Mesendoderm (in vitro differentiated cells): ENCODE data around the gene TECPR2.

Source experiments
- DNase-seq: peaks from one replicate; pipeline ENCODE4 v3.0.0; 2013
- H2AK5ac ChIP-seq: 2 replicates; pipeline ENCODE4 v1.6.1; 2013; ENCODE audit warnings: low read length, inconsistent platforms
- H2BK120ac ChIP-seq: 2 replicates; pipeline ENCODE4 v1.6.1; 2013; ENCODE audit warnings: low read depth, mild to moderate bottlenecking, low read length, moderate library complexity, mixed read lengths
- H2BK15ac ChIP-seq: replicated peaks from 2 replicates; pipeline ENCODE4 v1.6.1; 2013; ENCODE audit warnings: low read depth, mild to moderate bottlenecking, moderate library complexity
- H2BK5ac ChIP-seq: 2 replicates; pipeline ENCODE4 v1.6.1; 2013; ENCODE audit warnings: low read length, inconsistent platforms
- H3K18ac ChIP-seq: 2 replicates; pipeline ENCODE4 v1.6.1; 2013; ENCODE audit warnings: mild to moderate bottlenecking, low read length, mixed read lengths
- H3K23ac ChIP-seq: one replicate; pipeline ENCODE4 v1.6.1; 2013; ENCODE audit warnings: low read length
- H3K27ac ChIP-seq: 2 replicates; pipeline ENCODE4 v1.5.1; 2013; ENCODE audit warnings: low read depth, mild to moderate bottlenecking, inconsistent platforms, low read length, moderate library complexity
- H3K27me3 ChIP-seq: 2 replicates; pipeline ENCODE4 v1.6.1; 2013; ENCODE audit warnings: low read length, control low read depth, mild to moderate bottlenecking, inconsistent platforms; ENCODE audit not compliant: insufficient read depth, poor library complexity
- H3K36me3 ChIP-seq: 2 replicates; pipeline ENCODE4 v1.6.1; 2013; ENCODE audit warnings: low read length, inconsistent platforms; ENCODE audit not compliant: control insufficient read depth, insufficient read depth
- H3K4ac ChIP-seq: one replicate; pipeline ENCODE4 v1.6.1; 2013; ENCODE audit warnings: low read depth, mild to moderate bottlenecking, low read length, moderate library complexity
- H3K4me1 ChIP-seq: 2 replicates; pipeline ENCODE4 v1.6.1; 2013; ENCODE audit warnings: low read depth, low read length, inconsistent platforms; ENCODE audit not compliant: control insufficient read depth
- H3K4me2 ChIP-seq: 2 replicates; pipeline ENCODE4 v1.6.1; 2013; ENCODE audit warnings: low read length
- H3K4me3 ChIP-seq: 2 replicates; pipeline ENCODE4 v1.5.1; 2013; ENCODE audit warnings: mild to moderate bottlenecking, low read length
- H3K56ac ChIP-seq: one replicate; pipeline ENCODE4 v1.6.1; 2013; ENCODE audit warnings: low read length
- H3K79me1 ChIP-seq: 2 replicates; pipeline ENCODE4 v1.6.1; 2013; ENCODE audit warnings: low read length, inconsistent platforms
- H3K79me2 ChIP-seq: 2 replicates; pipeline ENCODE4 v1.6.1; 2013; ENCODE audit warnings: mild to moderate bottlenecking, low read length; ENCODE audit not compliant: control insufficient read depth, insufficient read depth
- H3K9ac ChIP-seq: 2 replicates; pipeline ENCODE4 v1.6.1; 2013; ENCODE audit warnings: low read length, inconsistent platforms
- H4K5ac ChIP-seq: one replicate; pipeline ENCODE4 v1.6.1; 2013; ENCODE audit warnings: low read length
- H4K8ac ChIP-seq: one replicate; pipeline ENCODE4 v1.6.1; 2013; ENCODE audit warnings: low read depth, mild to moderate bottlenecking, control low read depth, low read length, moderate library complexity
- WGBS: extraction: QIAGEN DNeasy Blood & Tissue Kit; methylation state at CpG from one replicate; pipeline ENCODE4 v1.1.7; 2013; ENCODE audit warnings: low lambda C conversion rate, missing lambda C conversion rate; ENCODE audit not compliant: insufficient coverage; ENCODE audit errors: extremely low coverage; 5-methylcytosine and 5-hydroxymethylcytosine counted together

TECPR2 gene

DNA sequence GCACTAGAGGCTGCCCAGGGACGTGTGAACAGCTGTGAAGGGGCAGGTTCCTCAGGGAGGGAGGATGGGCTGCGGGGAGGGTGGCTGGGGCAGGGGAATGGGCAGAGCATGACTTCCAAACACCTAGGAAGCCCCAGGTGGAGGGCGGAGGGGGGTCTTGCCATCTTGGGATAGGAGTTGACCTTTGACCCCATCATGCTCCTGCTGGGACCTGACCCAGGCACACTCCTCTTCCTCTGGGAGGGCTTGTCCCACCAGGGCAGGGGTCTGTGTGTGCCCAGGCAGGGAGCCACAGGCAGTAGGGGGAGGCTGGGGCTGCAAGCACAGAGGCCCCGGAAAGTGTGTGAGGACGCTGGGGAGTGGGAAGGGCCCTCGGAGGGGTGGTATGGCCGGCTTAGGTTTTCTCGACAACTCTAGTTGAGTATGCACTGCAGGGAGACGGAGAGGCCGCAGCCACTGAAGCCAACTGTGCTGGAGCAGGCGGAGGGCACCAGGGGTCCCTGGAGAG is 150.1 kb downstream of the TECPR2 start:
- H3K4me1 ChIP-seq = peaks cover 2% of the 10 kb centered on the region
- H3K23ac ChIP-seq = no peak overlapping the region
- no CpG with 5 or more reads among the region's 11 CpGs for WGBS
- no peak overlapping the region for H3K18ac ChIP-seq
- no peaks in the 10 kb centered on the region for H3K27me3 ChIP-seq
- H3K4me3 ChIP-seq = no peak overlapping the region
- peaks cover 2% of the 10 kb centered on the region for H3K79me1 ChIP-seq
- no peak overlapping the region for H4K5ac ChIP-seq
- no peak overlapping the region for H3K56ac ChIP-seq
- H3K36me3 ChIP-seq = no peaks in the 10 kb centered on the region
- no peak overlapping the region for H3K4me2 ChIP-seq
- no peak overlapping the region for H3K4ac ChIP-seq
- H2BK120ac ChIP-seq = no peak overlapping the region
- H4K8ac ChIP-seq = no peak overlapping the region
- no peak overlapping the region for H2BK5ac ChIP-seq
- no peak overlapping the region for H2AK5ac ChIP-seq
- no peak for DNase-seq
- H2BK15ac ChIP-seq = no peak overlapping the region
- no peak overlapping the region for H3K27ac ChIP-seq
- H3K79me2 ChIP-seq = no peaks in the 10 kb centered on the region
- H3K9ac ChIP-seq = no peak overlapping the region

DNA sequence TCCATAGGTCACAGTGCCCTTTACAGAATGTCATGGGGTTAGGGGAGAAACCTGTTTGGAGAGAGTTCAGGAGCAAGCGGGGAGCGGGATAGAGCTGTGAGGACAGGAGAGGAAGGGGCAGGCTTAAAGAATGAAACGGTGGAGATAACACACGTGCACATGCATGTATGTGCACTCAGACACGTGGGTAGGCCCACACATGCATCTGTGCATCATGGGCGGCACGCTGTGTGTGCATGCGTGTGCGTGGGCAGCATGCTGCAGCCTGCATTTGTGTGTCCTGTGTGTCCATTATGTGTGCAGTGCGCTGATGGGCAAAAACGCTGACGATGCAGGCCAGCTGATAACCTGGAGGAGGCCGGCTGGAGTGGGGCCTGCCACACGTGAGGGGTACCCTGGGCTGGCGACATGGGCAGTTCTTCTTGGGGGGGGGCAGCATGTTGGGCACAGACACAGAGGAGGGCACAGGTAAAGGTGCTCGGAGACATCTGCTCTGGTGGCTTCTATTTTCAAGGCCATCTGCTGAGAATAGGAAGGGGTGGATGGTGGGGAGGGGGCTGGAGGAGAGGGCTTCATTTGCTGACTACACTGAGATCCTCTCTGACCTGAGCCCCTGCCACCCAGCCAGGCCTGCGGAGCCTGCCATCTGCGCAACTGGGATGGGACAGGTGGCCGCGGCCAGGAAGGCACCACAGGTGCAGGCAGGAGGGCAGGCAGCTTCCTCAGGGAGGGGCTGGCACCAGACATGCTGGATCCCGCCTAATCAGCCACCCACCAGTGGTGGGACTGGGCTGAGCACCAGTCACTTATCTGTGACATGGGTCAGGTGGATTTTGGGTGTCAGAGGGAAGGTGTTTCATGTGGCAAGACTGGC is 151.4 kb downstream of the TECPR2 start:
- Histone ChIP-seq H3K9ac (no peak overlapping the region), H3K4me3 (no peak overlapping the region), H3K79me1 (no peaks in the 10 kb centered on the region), H2BK15ac (no peak overlapping the region), H3K4ac (no peak overlapping the region), H3K23ac (no peak overlapping the region), H3K36me3 (no peaks in the 10 kb centered on the region), H3K56ac (no peak overlapping the region), H3K4me2 (no peak overlapping the region), H2AK5ac (no peak overlapping the region), H4K8ac (no peak overlapping the region), H3K27ac (no peak overlapping the region), H4K5ac (no peak overlapping the region), H2BK120ac (no peak overlapping the region), H3K79me2 (no peaks in the 10 kb centered on the region), H2BK5ac (no peak overlapping the region), H3K4me1 (peaks cover 2% of the 10 kb centered on the region), H3K18ac (no peak overlapping the region), H3K27me3 (no peaks in the 10 kb centered on the region)
- WGBS = no CpG with 5 or more reads among the region's 21 CpGs
- no peak for DNase-seq

DNA sequence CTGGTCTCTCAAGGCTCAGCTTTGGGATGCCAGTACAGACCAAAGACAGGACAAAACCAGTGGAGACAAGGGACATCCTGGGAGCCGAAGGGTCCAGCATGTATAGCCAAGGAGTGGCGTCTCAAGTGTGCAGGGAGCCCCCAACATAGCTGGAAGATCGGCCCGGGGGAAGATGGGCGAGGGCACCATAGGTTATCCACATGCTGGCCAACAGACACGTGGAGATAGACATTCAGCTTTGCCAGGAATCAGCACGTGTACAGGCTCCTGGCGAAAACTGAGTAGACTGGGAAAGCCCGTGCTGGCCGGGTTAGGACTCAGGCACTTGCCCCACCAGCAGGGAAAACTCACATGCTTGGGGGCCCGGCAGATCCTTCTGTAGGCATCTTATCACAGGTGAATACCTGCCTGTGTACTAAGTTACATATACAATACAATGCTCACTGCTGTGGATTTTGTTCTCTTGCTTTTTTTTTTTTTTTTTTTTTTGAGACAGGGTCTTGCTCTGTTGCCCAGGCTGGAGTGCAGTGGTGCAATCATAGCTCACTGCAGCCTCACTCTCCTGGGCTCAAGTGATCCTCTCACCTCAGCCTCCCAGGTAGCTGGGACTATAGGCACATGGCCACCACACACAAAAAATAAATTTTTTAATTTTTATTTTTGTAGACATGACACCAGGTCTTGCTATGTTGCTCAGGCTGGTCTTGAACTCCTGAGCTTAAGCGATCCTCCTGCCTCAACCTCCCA is 152.4 kb downstream of the TECPR2 start:
- no peak overlapping the region for H3K4me2 ChIP-seq
- H2AK5ac ChIP-seq = no peak overlapping the region
- H2BK15ac ChIP-seq = no peak overlapping the region
- peak overlapping the region; percentile 45 for H3K23ac ChIP-seq
- H3K56ac ChIP-seq = no peak overlapping the region
- H3K4me1 ChIP-seq = peaks cover 2% of the 10 kb centered on the region
- no peak overlapping the region for H3K4ac ChIP-seq
- H2BK5ac ChIP-seq = no peak overlapping the region
- H3K27ac ChIP-seq = no peak overlapping the region
- no CpG with 5 or more reads among the region's 12 CpGs for WGBS
- H3K4me3 ChIP-seq = no peak overlapping the region
- H4K8ac ChIP-seq = no peak overlapping the region
- no peak overlapping the region for H3K18ac ChIP-seq
- H2BK120ac ChIP-seq = no peak overlapping the region
- no peaks in the 10 kb centered on the region for H3K79me1 ChIP-seq
- no peak overlapping the region for H3K9ac ChIP-seq
- H4K5ac ChIP-seq = no peak overlapping the region
- no peaks in the 10 kb centered on the region for H3K36me3 ChIP-seq
- DNase-seq = no peak
- H3K79me2 ChIP-seq = no peaks in the 10 kb centered on the region
- H3K27me3 ChIP-seq = no peaks in the 10 kb centered on the region

DNA sequence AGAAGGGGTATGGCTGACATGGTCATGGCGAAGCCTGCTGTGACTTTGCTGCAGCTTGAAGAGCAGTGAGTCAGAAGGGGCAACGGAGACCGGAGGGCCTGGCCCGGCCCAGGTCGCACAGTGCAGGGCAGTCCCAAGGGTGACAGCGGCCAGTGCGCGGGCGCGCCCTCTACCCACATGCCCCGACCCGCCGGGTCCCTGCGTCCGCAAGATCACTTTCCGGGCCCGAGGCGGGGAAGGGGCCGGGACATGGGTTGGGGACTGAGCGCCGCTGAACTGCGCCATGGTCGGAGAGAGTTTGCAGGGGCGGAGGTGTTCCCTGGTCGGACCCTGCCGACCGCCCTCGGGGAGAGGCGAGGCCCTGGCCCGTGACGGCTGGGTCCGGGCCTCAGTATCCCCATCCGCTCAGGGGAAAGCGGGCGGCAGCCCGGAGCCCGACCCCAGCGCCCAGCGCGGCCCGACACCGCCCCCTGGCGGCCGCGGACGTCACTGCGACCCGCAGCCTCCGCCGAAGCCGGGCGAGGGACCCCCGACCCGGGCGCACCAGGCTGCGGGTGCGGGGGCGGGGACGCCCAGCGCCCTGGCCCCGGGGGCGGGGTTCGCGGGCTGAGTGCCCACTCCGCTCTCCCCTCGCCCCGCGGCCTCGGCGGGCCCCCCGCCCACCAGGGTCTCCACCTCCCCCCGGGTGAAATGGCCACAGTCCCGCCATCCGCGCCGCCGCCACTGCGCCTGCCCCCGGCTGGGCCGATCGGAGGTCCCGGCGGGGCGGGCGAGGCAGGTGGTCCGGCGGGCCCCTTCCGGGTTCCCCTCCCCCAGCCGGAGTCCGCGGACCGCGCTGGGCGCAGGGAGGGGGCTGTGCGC is 154.0 kb downstream of the TECPR2 start:
- peak overlapping the region; percentile 86 for H3K56ac ChIP-seq
- no peaks in the 10 kb centered on the region for H3K27me3 ChIP-seq
- H4K5ac ChIP-seq = no peak overlapping the region
- DNase-seq = peak; percentile 68
- H2BK5ac ChIP-seq = no peak overlapping the region
- H3K9ac ChIP-seq = peak overlapping the region; percentile 77
- WGBS = no CpG with 5 or more reads among the region's 95 CpGs
- H3K36me3 ChIP-seq = no peaks in the 10 kb centered on the region
- peak overlapping the region; percentile 37 for H2BK120ac ChIP-seq
- H3K4me3 ChIP-seq = peak overlapping the region; percentile 47
- peak overlapping the region; percentile 76 for H3K4ac ChIP-seq
- no peaks in the 10 kb centered on the region for H3K79me2 ChIP-seq
- peak overlapping the region; percentile 66 for H3K23ac ChIP-seq
- H4K8ac ChIP-seq = no peak overlapping the region
- no peaks in the 10 kb centered on the region for H3K4me1 ChIP-seq
- no peak overlapping the region for H3K27ac ChIP-seq
- H2BK15ac ChIP-seq = no peak overlapping the region
- peak overlapping the region; percentile 82 for H3K18ac ChIP-seq
- no peak overlapping the region for H2AK5ac ChIP-seq
- no peaks in the 10 kb centered on the region for H3K79me1 ChIP-seq
- H3K4me2 ChIP-seq = peak overlapping the region; percentile 93

DNA sequence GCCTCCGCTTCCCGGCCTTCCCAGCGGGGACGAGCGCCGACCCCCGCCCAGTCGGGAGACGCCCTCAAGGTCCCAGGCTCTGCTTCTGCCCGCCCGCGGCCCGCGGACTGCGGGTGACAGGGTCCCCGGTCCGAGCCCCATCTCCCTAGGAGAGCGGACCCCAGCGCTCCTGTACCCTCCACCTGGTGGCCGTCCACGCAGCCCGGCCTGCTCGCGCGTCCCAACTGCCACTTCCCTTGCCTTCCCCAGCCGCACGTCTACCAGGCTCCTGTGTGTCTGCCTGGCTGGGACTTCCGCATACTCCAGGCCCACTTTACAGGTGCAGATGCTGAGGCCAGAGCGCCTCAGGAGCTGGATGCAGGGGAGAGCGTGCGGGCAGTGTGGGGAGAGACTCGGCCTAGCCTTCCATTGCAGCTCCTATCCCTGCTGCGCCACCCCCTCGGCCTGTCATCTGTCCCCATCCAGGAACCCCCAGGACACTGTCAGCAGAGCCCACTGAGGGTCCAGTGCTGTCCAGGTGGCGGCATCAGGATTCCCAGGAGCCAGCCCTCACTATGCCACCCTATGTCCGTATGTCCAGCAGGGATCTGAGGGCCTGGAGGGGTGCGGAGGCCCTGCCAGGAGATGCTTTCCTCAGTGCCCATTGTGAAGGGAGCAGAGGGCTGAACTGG is 154.8 kb downstream of the TECPR2 start:
- DNase-seq = no peak

More for the DNA sequence above, 154.8 kb downstream of the TECPR2 start:
- Histone ChIP-seq H3K4ac (peak overlapping the region; percentile 76), H2BK120ac (no peak overlapping the region), H4K8ac (no peak overlapping the region), H3K27ac (no peak overlapping the region), H3K79me1 (no peaks in the 10 kb centered on the region), H3K27me3 (no peaks in the 10 kb centered on the region), H3K4me1 (no peaks in the 10 kb centered on the region), H2BK5ac (no peak overlapping the region), H3K56ac (peak overlapping the region; percentile 86), H2AK5ac (no peak overlapping the region), H3K79me2 (no peaks in the 10 kb centered on the region), H4K5ac (no peak overlapping the region), H3K18ac (peak overlapping the region; percentile 82), H3K9ac (peak overlapping the region; percentile 77), H3K4me2 (peak overlapping the region; percentile 42), H2BK15ac (no peak overlapping the region), H3K4me3 (peak overlapping the region; percentile 46), H3K23ac (peak overlapping the region; percentile 74), H3K36me3 (no peaks in the 10 kb centered on the region)
- WGBS = no CpG with 5 or more reads among the region's 37 CpGs
